NCI-H510A treated with DMSO at 0.1 percent for 48 hours (cell line): ENCODE measurements around the gene RASAL2.
"Not testable (repeated sequence)": the region's sequence is repeated elsewhere in the genome, so short reads cannot be mapped to it uniquely, and the experiment has no call there.

ENCODE experiments used
- DNase-seq: peaks from one replicate; lab custom pipeline; 2025; lab: John Stamatoyannopoulos, UW

Gene RASAL2

GRCh38 chr1:178283409-178283808, 189.5 kb downstream of the RASAL2 start:
- DNase-seq: no peak

GRCh38 chr1:178284058-178284457, 190.2 kb downstream of the RASAL2 start:
- DNase-seq: no peak

- DNase-seq: no peak
Observed at GRCh38 chr1:178291166-178291565, 197.3 kb downstream of the RASAL2 start.

GRCh38 chr1:178294654-178295053, 200.8 kb downstream of the RASAL2 start:
- no peak for DNase-seq

- no peak for DNase-seq
Observed at GRCh38 chr1:178300352-178300699, 206.4 kb downstream of the RASAL2 start.

GRCh38 chr1:178301141-178301540, 207.2 kb downstream of the RASAL2 start:
- no peak for DNase-seq

- no peak for DNase-seq
Observed at GRCh38 chr1:178307264-178307663, 213.4 kb downstream of the RASAL2 start.

- no peak for DNase-seq
Observed at GRCh38 chr1:178308438-178308837, 214.5 kb downstream of the RASAL2 start.

- DNase-seq: peak; percentile 90
Observed at GRCh38 chr1:178310685-178311105, 216.8 kb downstream of the RASAL2 start.

GRCh38 chr1:178311164-178311563, 217.3 kb downstream of the RASAL2 start:
- no peak for DNase-seq

GRCh38 chr1:178320280-178320982, 226.5 kb downstream of the RASAL2 start:
- DNase-seq: not testable (repeated sequence)

GRCh38 chr1:178323067-178323466, 229.2 kb downstream of the RASAL2 start:
- no peak for DNase-seq

GRCh38 chr1:178324003-178324402, 230.1 kb downstream of the RASAL2 start:
- DNase-seq: no peak

- DNase-seq: no peak
Observed at GRCh38 chr1:178328728-178329127, 234.8 kb downstream of the RASAL2 start.

GRCh38 chr1:178330153-178330552, 236.2 kb downstream of the RASAL2 start:
- DNase-seq: no peak

- peak; percentile 22 for DNase-seq
Observed at GRCh38 chr1:178330848-178331497, 237.1 kb downstream of the RASAL2 start.

- no peak for DNase-seq
Observed at GRCh38 chr1:178335426-178335825, 241.5 kb downstream of the RASAL2 start.

GRCh38 chr1:178337091-178337706, 243.3 kb downstream of the RASAL2 start:
- DNase-seq: no peak

GRCh38 chr1:178339834-178340233, 245.9 kb downstream of the RASAL2 start:
- no peak for DNase-seq

GRCh38 chr1:178341261-178341956, 247.5 kb downstream of the RASAL2 start:
- no peak for DNase-seq

GRCh38 chr1:178342745-178343144, 248.8 kb downstream of the RASAL2 start:
- DNase-seq: no peak

- DNase-seq: no peak
Observed at GRCh38 chr1:178344513-178345091, 250.7 kb downstream of the RASAL2 start.
